Skin epidermis (tissue), 12 donors: ENCODE data around the gene FTCD.
"Not testable (repeated sequence)": the region's sequence is repeated elsewhere in the genome, so short reads cannot be mapped to it uniquely, and the experiment has no call there.

Experiments
- H3K27ac ChIP-seq, 21 experiments: fragments of 200-600 bp; sonication (generic) in 11 of 21; one replicate each; pipeline ENCODE4 v1.5.0; 2020; ENCODE audit warnings: mild to moderate bottlenecking in 3 of 21, inconsistent platforms in 2 of 21, moderate library complexity in 2 of 21
- H3K4me3 ChIP-seq, 7 experiments: fragments of 200-600 bp; sonication (generic) in 2 of 7; one replicate each; pipeline ENCODE4 v1.5.0; 2020; ENCODE audit warnings: inconsistent platforms in 2 of 7, mild to moderate bottlenecking in 2 of 7, moderate library complexity in 1 of 7

Gene FTCD

DNA sequence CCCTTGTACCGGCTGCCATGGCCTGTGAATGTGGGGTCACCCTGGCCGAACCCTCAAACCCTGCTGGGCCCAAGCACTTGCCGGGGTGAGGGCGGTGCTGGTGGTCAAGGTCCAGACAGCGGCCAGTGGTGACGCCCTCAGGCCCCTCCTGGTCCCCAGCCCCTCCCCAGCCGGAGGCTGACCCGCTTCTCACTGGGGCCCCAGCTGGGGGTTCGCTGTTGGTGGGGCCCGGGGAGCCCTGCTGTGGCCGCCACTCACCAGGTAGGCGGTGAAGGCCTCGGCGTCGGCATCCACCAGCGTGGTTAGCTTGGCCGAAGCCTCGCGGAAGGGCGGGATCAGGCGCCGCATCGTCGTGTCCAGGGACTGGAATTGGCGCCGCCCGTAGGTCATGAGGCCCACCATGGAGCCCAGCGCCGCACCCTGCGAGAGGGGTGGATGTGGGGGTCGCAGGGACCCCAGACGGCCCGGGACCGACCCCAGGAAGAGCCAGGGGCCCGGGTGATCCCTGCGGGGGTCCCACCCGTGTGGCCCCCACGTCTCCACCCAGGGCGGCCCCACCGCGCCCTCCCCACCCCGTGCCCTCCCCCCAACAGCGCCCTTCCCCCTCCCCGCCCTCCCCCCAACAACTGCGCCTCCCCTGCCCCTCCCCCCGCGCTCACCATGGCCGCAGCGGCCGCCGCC lies 10.1 kb downstream of the FTCD start:
- no peak overlapping the region for H3K27ac ChIP-seq

DNA sequence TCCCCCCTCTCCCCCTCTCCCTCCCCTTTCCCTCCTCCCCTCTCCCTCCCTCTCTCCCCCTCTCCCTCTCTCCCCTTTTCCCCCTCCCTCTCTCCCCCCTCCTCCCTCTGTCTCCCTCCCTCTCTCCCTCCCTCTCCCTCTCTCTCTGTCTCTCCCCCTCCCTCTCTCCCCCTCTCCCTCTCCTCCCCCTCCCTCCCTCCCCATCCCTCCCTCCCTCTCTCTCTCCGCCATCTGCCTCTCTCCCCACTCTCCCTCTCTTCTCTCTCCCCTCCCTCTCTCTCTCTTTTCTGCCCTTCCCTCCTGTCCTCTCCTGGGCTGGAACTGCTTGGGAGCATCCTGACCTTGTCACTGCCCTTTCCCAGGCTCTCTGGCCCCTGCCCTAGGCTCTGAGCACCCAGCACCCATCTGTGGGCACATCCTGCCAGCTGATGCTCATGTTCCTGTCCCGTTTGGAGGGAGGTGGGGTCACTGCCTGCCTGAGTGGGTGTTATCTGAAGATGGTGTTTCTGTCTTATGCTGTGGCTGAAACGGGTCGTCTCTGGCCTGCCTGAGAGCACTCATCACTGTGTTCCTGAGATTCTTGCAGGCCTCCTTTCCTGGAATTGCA lies 10.8 kb downstream of the FTCD start:
- no peak overlapping the region for H3K27ac ChIP-seq

More for the DNA sequence above, 10.1 kb downstream of the FTCD start:
- H3K4me3 ChIP-seq: no peak overlapping the region

GRCh38 chr21:46142582-46143473 lies 12.6 kb downstream of the FTCD start:
- Histone ChIP-seq H3K4me3 (no peak overlapping the region), H3K27ac (peak overlapping the region in 1 of 21 experiments; percentile 55)

More for the DNA sequence above, 10.8 kb downstream of the FTCD start:
- H3K4me3 ChIP-seq: no peak overlapping the region

DNA sequence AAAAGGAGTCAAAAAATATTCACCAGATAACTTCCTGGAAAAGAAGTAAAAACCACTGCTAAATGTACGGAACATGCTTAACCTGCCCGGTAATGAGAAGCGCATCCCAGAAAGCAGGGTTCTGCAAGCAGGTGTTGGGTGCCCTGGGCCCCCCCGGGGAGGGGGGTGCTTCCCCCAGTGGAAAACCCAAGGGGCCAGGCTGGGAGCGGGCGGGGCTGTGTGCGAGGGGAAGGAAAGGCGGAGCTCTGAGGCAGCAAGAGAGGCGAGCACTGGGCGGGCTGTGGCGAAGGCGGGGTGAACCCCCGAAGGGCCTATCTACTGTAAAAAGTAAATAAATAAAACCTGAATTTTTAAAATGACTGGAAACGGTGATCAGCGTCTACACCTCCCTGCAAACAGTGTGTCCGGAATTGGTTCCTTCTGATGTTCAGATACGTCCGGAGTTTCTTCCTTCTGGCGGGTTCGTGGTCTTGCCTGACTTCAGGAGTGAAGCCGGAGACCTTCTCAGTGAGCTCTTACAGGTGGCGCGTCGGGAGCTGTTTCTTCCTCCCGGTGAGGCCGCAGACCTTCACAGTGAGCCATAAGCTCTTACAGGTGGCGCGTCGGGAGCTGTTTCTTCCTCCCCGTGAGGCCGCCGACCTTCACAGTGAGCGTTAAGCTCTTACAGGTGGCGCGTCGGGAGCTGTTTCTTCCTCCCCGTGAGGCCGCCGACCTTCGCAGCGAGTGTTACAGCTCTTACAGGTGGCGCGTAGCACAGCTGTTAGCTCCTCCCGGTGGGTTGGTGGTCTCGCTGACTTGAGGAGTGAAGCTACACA lies 13.4 kb downstream of the FTCD start:
- no peak overlapping the region for H3K4me3 ChIP-seq
- H3K27ac ChIP-seq: no peak overlapping the region

- H3K4me3 ChIP-seq: not testable (repeated sequence)
Measured at GRCh38 chr21:46140352-46141003, 14.9 kb downstream of the FTCD start.

GRCh38 chr21:46139686-46140085 lies 15.7 kb downstream of the FTCD start:
- H3K4me3 ChIP-seq: no peak overlapping the region
- H3K27ac ChIP-seq: no peak overlapping the region

More at GRCh38 chr21:46140352-46141003, 14.9 kb downstream of the FTCD start:
- not testable (repeated sequence) for H3K27ac ChIP-seq

DNA sequence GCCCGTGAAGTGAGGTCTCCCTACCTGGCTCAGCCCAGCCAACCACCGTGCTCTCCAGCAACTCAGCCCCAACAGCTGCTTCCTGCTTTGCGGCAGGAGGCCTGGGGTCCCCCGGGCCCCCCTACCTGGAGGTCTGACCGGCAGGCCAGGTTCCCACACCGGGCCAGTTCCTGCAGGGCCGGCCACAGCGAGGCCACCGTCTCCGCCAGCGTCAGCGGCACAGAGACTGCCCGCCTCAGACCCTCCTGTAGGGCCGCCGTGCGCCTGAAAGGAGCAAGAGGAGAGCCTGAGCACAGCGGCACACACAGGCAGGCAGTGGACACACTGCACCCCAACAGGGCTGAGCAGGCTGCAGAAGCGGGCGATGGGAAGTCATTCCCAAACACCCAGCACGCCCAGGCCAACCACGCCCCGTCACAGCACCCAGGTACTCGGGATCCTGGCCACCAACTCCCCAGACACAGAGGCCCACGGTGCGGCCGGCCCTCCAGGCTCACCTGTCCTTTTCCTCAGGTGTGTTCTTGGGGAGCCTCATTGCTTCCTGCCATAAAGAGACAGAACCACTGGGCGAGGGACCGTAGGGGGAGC lies 16.9 kb downstream of the FTCD start:
- Histone ChIP-seq H3K4me3 (no peak overlapping the region), H3K27ac (no peak overlapping the region)

DNA sequence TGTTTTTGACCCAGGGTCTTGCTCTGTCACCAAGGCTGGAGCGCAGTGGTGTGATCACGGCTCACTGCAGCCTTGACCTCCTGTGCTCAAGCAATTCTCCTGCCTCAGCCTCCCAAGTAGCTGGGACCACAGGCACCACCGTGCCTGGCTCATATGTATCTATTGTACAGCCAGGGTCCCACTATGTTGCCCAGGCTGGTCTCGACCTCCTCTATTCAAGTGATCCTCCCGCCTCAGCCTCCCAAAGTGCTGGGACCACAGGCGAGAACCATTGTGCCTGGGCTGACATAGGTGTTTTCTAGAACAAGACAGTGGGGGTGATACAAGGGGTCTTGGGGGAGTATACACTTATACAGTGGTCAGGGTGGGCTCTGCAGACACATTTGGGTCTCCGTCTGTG lies 17.5 kb downstream of the FTCD start:
- no peak overlapping the region for H3K4me3 ChIP-seq
- H3K27ac ChIP-seq: no peak overlapping the region

GRCh38 chr21:46136739-46137349 lies 18.5 kb downstream of the FTCD start:
- no peak overlapping the region for H3K27ac ChIP-seq
- no peak overlapping the region for H3K4me3 ChIP-seq

DNA sequence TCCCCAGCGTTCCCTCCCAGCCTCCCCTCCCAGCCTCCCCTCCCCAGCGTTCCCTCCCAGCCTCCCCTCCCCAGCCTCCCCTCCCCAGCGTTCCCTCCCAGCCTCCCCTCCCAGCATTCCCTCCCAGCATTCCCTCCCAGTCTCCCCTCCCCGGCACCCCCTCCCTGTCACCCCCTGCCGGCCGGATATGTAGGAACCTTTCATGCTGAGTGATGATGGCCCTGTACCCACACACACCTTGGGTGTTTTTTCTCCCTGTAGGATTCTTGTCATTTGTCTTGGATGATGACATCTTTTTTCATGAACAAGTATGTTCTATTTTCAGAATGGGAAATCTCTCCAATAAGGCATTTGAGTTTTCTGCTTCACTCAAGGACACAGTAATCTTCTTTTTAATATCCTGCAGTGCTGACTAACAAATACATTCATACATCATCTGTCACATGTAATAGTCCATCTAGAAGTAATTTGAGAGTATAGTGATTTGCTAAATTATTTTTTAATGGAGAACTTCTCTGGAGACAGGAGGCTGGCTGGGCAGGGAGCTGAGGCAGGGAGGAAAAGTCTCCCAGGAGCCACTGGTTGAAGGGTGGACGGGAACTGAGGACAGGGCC lies 19.5 kb downstream of the FTCD start:
- H3K4me3 ChIP-seq: no peak overlapping the region
- H3K27ac ChIP-seq: no peak overlapping the region

- Histone ChIP-seq H3K27ac (no peak overlapping the region), H3K4me3 (no peak overlapping the region)
Measured at GRCh38 chr21:46131838-46132651, 23.3 kb downstream of the FTCD start.

DNA sequence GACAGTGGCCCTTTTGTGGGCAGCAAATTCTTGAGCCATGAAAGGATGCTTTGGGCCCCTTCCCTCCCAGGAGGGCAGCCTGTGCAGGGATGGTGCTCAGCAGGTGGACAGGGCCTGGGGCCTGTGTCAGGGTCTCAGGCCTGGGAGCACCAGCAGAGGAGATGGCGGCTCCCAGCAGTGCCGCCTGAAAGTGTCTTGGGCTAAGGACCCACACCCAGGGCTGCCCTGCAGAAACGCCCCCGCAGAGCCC lies 23.9 kb downstream of the FTCD start:
- no peak overlapping the region for H3K27ac ChIP-seq
- H3K4me3 ChIP-seq: no peak overlapping the region

- no peak overlapping the region for H3K4me3 ChIP-seq
- H3K27ac ChIP-seq: peak overlapping the region in 1 of 21 experiments; percentile 14
Measured at GRCh38 chr21:46130831-46131587, 24.4 kb downstream of the FTCD start.

GRCh38 chr21:46129846-46130651 lies 25.3 kb downstream of the FTCD start:
- Histone ChIP-seq H3K27ac (peak overlapping the region in 1 of 21 experiments; percentile 24), H3K4me3 (no peak overlapping the region)

DNA sequence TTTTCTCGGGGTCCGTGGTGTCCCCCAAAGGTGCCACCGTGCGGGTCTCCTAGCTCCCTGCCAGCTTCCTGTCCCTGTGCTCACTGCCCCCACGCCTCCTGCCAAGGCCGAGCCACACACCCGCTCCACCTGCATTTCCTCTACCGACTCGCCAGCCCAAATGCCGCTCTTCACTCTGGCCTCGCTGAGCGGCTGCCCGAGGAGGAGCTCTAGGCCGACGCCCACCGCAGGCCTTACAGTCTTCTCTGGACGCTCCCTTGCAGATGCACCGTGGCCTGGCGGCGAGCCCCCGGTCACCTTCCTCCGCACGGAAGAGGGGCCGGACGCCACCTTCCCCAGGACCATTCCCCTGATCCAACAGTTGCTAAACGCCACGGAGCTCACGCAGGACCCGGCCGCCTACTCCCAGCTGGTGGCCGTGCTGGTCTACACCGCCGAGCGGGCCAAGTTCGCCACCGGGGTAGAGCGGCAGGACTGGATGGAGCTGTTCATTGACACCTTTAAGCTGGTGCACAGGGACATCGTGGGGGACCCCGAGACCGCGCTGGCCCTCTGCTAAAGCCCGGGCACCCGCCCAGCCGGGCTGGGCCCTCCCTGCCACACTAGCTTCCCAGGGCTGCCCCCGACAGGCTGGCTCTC lies 26.3 kb downstream of the FTCD start:
- no peak overlapping the region for H3K27ac ChIP-seq
- no peak overlapping the region for H3K4me3 ChIP-seq
